Fibroblast of mammary gland (primary cell): ENCODE results near the gene AQP11.

ENCODE experiments used
- DNase-seq: peaks from one replicate; pipeline ENCODE4 v3.0.0-alpha.2; 2010; ENCODE audit warnings: low read depth
- H3K4me3 ChIP-seq: 2 replicates; pipeline ENCODE4 v1.5.1; 2011; ENCODE audit warnings: low read depth, mild to moderate bottlenecking, low read length, moderate library complexity; ENCODE audit not compliant: control insufficient read depth
- CTCF ChIP-seq: conservative IDR thresholded peaks from 2 replicates; pipeline ENCODE4 v1.5.1; 2011; ENCODE audit warnings: low read depth, low read length, inconsistent platforms; ENCODE audit not compliant: control insufficient read depth, insufficient read depth

The AQP11 gene

GRCh38 chr11:77596626-77597025, 6.9 kb downstream of the AQP11 start:
- no peak for TF ChIP-seq CTCF
- peak; percentile 62 for DNase-seq

GRCh38 chr11:77598195-77598594, 8.4 kb downstream of the AQP11 start:
- no peak for TF ChIP-seq CTCF
- DNase-seq: no peak
- H3K4me3 ChIP-seq: no peak overlapping the region

More at GRCh38 chr11:77596626-77597025, 6.9 kb downstream of the AQP11 start:
- H3K4me3 ChIP-seq: no peak overlapping the region

GRCh38 chr11:77602381-77603088, 12.8 kb downstream of the AQP11 start:
- peak; percentile 87 for DNase-seq
- no peak for TF ChIP-seq CTCF

GRCh38 chr11:77604281-77604680, 14.5 kb downstream of the AQP11 start:
- no peak overlapping the region for H3K4me3 ChIP-seq
- TF ChIP-seq CTCF: no peak
- no peak for DNase-seq

More at GRCh38 chr11:77602381-77603088, 12.8 kb downstream of the AQP11 start:
- H3K4me3 ChIP-seq: no peak overlapping the region

- no peak for DNase-seq
- TF ChIP-seq CTCF: no peak
- no peak overlapping the region for H3K4me3 ChIP-seq
Measured at GRCh38 chr11:77609234-77609633, 19.5 kb downstream of the AQP11 start.

- no peak for DNase-seq
- TF ChIP-seq CTCF: no peak
- no peak overlapping the region for H3K4me3 ChIP-seq
Measured at GRCh38 chr11:77611921-77612320, 22.2 kb downstream of the AQP11 start.
